ENCODE measurements around the gene PNPLA2.

DNA sequence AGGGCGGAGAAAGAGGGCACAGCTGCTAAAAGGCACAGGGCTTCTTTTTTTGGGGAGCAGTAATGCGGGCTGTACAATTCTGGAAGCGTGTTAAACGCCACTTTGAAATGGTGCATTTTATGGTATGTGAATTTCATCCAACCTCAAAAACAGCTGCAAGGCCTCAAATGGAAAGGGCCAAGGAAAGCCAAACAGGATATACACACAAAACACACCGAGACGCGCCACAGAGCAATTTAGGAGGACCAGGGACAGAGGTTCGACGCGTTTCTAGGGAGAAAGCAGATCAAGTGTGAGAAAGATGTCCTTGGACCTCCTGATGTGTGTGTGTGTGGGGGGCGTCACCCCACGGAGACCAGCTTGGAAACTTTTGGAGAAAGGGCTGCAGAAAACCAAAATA lies 55.0 kb downstream of the PNPLA2 start:
- no peak for TF ChIP-seq CTCF (IDR thresholded peaks at IDR 0.05)
- no peak for TF ChIP-seq POLR2AphosphoS5 (IDR thresholded peaks at IDR 0.05)
- TF ChIP-seq POLR2A (IDR thresholded peaks at IDR 0.05; ENCODE audit: low read depth): no peak

All from esophagus muscularis mucosa (tissue), 3 donors.